GM19468 (cell line): ENCODE results near the gene CH25H.

Source experiments
- ATAC-seq: cut with Tn5 transposase; IDR thresholded peaks from one replicate; pipeline ENCODE4 v1.9.1; 2021; ENCODE audit warnings: mild to moderate bottlenecking, moderate library complexity, moderate number of reproducible peaks; ENCODE audit not compliant: unreplicated experiment; ENCODE audit errors: extremely low read depth

CH25H gene

DNA sequence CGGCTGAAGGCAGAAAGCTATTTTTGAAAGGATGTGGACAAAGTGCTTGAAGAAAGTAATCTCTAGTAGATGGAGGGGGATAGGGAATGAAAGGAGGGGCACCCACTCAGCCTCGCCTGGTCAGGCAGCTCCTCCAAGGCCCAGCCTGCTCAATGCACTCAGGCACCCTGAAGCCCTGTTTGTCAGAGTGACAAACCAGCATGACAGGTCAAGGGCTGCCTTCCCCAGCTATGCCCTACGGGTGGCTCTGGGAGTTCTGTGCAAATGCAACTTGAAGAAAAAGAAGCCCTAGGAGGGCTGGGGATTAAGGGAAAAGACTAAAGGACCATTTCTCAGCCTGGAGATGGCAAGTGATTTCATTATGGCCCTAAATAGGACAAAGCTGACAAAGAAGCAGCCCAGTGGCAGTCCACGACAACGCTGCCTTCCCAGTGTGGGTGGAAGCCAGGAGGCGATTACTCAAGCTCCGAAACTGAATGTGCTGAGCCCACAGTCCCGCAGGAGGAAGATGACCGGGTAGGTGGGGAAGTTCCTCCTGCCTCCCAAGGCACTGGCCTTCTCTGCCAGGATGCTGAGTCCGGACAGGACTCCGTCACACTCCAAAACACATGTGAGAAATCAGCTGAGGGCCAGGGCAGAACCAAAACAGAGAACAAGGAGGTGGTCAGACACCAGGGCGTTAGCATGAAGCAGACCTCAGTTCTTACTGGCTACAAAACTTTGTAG is 28.1 kb upstream of the CH25H start:
- no peak for ATAC-seq

DNA sequence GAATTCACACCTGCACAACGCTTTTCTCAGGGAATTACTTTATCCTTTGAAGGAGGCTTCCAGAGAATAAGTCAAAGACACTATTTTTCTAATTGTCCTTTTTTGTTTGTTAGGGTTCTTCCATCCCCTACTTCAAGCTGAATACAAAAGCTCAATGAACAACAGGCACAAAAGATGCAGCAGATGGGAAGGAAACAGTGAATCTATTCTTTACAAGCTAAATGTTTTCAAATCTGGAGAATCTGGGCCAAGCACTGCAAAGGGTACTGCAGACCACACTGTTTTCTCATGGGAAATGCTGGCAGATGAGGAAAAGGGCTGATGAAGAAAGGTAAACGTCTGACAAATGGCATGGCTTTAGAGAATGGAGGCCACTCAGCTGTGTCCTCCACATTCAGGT is 25.9 kb upstream of the CH25H start:
- ATAC-seq = no peak

DNA sequence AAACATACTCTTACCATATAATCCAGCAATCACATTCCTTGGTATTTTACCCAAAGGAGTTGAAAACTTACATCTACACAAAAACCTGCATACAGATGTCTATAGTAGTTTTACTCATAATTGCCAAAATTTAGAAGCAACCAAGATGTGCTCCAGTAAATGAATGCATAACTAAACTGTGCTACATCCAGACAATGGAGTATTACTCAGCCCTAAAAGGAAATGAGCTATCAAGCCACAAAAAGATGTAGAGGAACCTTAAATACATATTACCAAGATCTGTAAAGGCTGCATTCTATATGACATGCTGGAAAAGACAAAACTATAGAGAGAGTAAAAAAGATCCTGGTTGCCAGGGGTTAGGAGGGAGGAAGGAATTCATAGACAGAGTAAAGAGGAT is 21.8 kb upstream of the CH25H start:
- no peak for ATAC-seq

DNA sequence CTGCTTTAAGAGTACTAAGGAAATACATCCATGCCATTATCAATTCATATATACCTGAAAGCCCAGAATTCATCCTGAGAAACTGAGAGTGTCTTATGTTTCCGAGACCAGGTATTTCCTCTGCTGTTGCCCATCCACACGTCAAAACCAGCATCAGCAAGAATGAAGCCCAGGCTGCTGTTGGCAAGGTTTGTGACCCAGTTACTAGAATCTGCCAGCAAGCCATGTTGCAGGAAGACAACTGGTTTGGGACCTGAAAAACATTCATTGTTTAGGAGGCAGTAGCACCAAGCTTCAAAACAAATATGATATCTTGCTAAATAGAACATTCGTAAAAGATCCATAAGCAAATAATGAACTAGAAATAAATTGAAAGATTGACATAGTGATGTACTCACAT is 21.0 kb upstream of the CH25H start:
- no peak for ATAC-seq

DNA sequence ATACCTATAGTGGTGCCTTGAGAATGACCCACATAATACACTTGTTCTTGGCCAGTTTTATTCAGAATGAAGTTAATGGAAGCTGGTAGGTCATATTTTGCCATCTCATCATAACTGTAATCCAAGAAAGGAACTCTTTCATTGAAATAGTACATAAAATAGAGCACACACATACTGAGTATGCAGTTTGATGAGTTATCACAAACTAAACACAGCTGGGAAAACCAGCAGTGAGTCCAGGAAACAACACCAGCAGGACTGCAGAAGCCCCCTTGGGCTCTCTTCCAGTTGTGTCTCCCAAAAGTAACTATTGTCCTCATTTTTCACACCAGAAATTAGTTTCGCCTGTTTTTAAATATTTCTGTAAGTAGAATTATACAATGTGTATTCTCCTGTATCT is 19.8 kb upstream of the CH25H start:
- ATAC-seq = no peak

DNA sequence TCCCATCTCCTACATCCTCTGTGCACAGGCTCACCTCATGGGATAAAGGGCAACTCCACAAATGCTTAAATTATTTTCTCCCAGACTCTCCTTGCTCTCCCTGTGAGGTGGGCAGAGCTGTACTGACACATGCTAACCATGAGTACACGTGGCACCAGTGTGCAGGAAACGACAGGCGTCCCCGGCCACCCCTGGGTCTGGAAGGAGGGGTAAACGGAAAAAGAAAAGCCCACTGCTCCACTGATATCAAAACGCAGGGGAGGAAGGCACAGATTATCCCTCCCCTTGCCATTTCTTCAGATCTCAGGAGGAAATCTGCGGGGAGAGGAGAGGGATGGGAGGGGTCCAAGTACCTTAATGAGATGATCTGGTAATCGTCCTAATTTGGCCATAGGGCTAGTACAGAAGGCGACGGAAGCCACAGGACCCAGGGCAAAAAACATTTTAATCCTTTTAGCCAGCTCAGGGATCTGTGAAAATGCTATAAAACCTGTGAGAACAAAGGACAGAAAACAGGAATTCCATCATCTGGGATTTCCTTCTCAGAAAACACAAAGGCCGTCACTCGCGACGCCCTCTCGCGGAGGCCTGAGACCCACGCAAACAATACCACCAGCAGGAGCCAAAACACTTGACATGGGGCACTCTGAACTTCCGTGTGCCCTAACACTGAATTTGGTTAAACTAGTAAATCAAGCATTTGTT is 17.8 kb upstream of the CH25H start:
- no peak for ATAC-seq

DNA sequence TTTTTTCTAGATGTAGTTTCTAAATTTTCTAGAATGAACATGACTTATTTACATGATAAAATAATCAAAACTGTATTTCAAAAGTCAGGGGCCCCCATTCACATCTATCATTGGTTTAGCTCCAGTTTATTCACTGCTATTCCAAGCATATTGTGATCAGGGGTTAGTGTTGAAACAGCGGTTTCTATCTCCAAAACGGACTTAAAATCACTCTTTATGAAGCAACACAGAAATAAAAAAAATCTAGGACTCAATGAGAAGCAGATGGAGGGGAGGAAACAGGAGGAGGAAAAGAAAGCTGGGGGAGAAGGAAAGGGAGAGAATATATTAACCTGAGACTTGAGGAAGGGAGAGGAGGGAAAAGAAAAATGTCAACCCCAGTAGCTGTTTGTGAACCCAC is 14.8 kb upstream of the CH25H start:
- no peak for ATAC-seq

DNA sequence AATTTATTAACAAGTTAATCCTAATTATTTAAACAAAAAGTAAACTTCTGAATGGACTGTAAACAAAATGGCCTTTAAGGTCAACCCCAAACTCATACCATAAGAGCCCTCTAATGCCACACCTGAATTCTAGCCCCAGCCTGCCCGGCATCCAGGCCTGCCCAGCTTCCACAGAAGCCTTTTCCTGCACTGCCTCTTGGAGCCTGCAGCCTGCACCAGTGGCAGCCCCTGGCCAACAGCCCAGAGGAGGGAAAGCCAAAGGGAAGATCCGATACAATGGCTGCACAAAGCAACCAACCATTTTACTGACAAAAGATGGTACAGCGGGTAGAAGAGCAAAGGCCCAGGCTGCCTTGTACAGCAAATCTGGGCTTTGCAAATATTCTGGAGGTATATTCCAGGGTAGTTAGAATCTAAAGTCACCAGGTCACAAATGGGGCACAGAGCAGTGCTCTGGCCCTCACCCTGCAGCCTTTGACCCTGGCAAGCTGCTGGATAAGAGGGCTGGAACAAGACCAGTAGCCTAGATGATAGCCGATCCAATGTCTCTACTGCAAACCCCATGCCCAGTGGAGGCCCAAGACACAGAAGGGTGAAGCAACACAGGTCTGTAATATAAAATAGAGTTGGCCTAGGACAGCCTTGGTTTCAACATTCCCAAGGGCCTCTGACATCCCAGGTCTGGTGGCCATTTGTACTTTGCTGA is 12.5 kb upstream of the CH25H start:
- ATAC-seq = no peak

DNA sequence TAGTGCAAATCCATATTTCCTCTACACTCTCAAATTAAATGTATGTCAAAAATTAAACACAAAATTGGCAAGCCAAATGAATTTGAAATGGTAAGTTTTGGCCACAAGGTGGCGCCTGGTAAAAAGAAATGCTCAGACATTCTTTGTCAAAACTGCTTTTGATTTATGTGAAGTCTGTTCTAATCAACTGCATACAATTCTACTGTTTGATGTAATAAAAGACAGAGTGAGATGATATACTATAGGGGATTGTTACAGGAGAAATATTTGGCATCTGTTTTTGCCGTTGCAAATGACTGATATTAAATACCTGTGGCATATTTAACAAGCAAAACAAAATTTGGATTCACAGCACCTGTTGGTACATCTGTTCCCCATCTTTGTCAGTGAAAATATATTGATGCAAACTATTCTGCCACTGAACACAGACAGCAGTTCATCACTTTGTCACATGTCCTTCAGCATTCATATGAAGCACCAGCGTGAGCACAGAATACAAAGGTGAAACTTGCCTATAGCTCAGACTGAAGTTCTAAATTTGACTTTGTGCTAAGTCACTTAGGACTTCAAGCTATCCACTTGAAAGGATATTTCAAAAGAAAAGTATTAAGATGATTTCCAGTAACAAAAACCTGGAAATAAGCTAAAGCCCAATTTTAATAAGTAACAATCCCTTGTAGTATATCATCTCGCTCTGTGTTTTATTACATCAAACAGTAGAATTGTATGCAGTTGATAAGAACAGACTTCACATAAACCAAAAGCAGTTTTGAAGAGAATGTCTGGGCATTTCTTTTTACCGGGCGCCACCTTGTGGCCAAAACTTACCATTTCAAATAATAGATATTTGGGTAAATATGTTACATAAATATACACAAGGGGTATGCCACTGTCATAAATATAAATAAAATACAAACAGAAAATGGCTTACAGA is 10.2 kb upstream of the CH25H start:
- no peak for ATAC-seq

DNA sequence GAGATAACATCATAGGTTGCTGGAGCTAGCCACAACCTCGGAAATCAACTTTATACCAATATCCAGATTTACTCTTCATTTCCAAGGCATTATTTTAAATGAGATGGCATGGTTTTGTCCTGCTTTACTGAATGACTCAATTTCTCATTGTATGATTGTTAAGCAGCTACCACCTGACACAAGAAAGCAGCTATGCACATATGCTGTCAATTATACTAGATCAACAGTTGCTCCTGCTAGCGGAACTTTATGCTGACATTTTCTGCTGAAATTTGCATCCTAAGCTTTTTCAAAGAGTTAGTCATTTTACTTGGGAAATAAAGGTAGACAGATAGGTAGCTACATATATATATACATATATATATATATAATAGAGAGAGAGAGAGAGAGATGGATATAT is 8.9 kb upstream of the CH25H start:
- no peak for ATAC-seq

DNA sequence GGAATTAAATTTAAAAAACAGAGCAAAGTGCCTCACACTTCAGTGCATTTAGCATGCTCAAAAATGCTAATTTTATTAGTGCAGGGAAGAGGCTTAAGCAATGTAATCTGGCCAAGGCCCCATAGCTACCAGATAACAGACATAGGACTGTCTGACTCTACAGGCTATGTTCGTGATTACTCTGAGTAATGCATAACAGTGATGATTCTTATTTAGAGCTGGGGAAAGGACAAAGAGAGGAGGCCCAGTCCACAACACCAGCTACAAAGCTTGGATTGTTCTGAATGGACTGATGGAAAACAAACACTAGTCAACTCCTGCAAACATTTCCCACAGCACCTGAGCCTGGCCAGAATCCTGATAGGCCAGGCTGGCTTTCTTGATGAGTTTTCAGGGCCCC is 8.4 kb upstream of the CH25H start:
- ATAC-seq = no peak

DNA sequence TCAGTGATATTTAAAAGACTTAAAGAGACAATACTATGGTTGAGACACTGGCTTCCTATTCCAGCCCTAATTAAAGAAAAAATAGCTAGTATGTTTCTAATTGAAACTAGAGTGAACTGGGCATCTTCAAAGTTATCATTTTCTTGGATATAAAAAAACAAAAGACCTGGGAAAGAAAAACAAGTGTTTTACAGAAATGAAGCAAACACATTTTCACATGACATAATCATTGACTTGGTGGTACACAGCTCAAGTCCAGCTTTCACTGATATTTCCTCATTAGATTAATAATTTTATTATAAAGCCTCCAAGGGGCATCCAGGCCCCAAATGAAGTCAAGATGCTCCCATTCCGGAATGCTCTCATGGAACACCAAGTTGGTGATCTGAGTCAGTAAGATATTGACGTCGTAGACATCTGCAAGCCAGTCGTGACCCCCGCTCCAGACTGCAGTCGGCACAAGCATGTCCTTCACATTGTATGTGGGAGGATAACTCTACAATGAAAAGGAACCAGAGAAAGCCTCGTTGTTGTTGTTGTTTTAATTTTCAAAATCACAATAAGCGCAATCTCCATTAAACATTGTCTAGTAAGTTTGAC is 7.5 kb upstream of the CH25H start:
- no peak for ATAC-seq

DNA sequence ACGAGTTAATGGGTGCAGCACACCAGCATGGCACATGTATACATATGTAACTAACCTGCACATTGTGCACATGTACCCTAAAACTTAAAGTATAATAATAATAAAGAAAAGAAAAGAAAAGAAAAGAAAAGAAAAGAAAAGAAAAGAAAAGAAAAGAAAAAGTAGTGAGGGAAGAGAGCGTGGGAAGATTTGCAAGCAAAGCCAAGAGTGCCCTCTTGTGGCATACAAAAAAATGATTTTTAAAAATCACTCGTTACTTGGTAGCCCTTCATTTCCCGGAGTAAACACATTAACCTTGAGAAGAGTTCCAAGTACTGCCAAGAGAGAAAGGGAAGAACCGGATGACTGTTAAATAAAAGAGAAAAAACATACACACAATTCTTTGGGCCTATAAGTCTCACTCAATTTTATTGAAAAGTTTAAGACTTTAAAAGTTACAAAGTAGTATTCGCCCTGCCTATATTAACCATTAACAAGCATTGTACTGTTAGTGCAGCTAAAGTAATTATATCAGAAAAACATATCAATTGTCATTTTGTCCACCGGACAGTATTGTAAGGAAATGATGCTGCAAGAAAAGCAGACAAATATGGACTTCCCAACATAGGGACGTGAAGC is 6.2 kb upstream of the CH25H start:
- no peak for ATAC-seq

DNA sequence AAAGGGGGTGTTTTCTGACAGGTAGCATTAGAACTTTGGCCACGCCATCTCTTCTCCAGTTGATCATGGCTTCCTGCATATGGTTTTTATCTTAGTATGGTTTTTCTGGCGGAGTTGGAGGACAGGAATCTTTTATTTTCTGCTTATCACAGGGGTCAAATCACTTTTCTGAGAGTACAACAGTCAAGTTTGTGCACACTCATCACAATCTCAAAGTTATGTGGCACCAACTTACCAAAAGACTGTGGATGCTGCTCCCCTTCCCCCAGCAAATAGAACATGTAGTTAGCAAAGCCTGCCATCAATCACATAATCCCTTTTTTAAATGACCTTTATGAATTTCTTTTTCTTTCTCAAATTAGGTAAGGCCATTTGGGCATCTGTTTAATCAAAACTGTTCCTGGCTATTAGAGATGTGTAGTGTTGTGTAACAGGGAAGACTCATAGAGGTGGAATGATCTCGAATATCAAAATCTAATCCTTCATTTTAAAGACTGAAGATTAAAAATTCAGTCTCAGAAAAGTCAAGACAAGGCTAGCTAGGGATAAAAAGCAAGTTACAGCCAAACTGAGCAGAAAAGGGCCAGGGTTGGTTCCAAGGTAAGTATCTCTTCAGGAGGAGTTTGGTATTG is 3.8 kb upstream of the CH25H start:
- no peak for ATAC-seq

DNA sequence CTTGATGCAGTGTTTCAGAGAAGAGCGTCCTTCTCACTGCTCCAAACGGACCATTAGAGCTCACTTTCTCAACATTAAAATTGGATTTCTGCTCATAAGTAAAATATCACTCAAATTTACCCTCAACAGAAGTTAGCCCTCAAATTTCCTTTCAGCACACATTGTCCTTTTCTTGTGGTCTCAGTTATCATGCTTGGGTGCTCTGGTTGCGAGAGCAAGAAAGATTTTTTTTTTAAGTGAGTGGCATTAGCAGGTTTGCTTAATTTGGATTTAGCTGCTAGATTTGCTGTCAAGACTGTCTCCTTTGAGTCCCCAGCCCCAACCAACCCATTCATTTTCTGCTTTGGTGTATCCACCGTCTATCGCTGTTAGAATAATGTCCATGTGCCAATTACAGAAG is 2.6 kb upstream of the CH25H start:
- ATAC-seq = no peak

DNA sequence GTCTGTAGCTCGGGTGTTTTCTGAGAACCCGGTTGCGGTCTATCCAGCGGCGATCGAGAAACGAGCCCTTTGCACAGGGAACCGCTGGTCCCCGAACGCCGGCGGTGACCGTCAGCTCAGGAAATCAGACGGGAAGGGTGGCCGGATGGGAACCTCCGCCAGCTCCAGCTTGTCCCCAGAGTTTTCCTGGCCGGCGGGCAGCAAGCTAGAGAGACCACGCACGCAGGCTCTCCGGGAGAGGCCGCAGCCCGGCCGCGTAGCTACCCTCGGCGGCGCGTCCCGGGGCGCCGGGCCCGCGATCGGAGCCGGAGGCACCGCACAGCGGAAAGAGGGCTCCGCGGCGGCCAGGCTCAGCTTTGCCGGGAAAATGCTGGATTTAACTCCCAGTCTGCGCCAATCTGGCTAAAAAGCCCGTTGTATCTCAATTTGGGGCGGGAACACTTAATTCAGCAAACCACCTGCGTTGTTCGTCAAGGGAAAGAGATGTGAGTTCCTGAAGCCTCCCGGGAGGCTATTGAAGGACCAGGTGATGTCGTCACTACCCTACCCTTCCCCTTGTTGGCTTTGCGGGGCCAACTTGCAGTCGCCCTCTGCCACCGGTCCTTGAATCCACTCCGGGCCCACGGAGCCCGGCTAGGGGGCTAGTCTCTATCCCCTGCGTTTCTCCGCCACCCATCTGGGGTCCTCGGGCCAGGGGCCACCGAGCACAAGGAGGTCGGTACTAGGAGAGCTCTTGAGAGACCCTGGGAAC is 859 bp upstream of the CH25H start:
- no peak for ATAC-seq

DNA sequence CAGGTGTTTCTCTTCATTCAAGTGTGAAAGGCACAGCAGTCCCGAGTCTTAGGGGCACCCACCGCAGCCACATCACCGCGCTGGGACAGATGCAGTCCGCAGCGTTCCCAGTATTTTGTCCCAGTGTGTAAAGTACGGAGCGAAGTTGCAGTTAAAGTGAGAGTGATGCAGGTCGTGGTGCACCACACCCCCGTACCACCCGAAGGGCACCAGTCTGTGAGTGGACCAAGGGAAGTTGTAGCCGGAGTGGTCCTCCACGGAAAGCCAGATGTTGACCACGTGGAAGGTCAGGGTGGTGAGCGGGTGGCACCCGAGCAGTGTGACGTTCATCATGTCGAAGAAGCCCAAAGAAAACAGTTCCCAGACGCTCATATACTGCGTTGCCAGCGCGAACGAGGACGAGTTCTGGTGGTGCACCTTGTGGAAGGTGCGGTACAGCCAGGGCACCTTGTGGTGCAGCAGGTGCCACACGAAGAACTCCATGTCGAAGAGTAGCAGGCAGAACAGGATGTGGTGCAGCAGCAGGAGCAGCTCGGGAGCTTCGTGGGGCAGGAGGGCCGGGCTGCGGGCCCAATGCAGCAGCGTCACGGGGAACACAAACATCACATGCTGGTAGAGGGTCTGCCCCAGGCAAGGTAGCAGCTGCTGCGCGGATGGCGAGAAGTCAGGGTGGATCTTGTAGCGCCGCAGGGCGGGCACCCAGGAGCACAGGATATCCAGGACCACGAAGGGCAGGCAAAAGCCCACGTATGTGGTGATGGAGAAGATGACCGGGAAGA is 526 bp downstream of the CH25H start:
- no peak for ATAC-seq
